HUES48 (cell line): ENCODE data around the gene ZBTB17.
"Not testable (repeated sequence)": the region's sequence is repeated elsewhere in the genome, so short reads cannot be mapped to it uniquely, and the experiment has no call there.

ENCODE experiments used
- H3K27ac ChIP-seq: one replicate; pipeline ENCODE4 v1.7.0; 2013; ENCODE audit warnings: low read depth, low read length, inconsistent platforms
- H3K27me3 ChIP-seq: 2 replicates; pipeline ENCODE4 v1.6.1; 2013; ENCODE audit warnings: mild to moderate bottlenecking, low read length; ENCODE audit not compliant: control insufficient read depth, insufficient read depth
- H3K36me3 ChIP-seq: 2 replicates; pipeline ENCODE4 v1.6.1; 2013; ENCODE audit warnings: low read length; ENCODE audit not compliant: control insufficient read depth, insufficient read depth
- H3K4me1 ChIP-seq: 2 replicates; pipeline ENCODE4 v1.6.1; 2013; ENCODE audit warnings: mild to moderate bottlenecking, low read length; ENCODE audit not compliant: control insufficient read depth, insufficient read depth
- H3K4me3 ChIP-seq: 2 replicates; pipeline ENCODE4 v1.5.1; 2013; ENCODE audit warnings: mild to moderate bottlenecking, low read depth, low read length
- H3K9ac ChIP-seq: 2 replicates; pipeline ENCODE4 v1.6.1; 2013; ENCODE audit warnings: mild to moderate bottlenecking, low read depth, low read length, moderate library complexity
- H3K9me3 ChIP-seq: 2 replicates; pipeline ENCODE4 v1.6.1; 2013; ENCODE audit warnings: low read length; ENCODE audit not compliant: control insufficient read depth, insufficient read depth

Gene ZBTB17

GRCh38 chr1:15931401-15931800 lies 44.5 kb downstream of the ZBTB17 start:
- H3K9ac ChIP-seq, result no peak overlapping the region
- H3K9me3 ChIP-seq, result no peaks in the 10 kb centered on the region
- H3K27ac ChIP-seq, result no peak overlapping the region
- H3K4me1 ChIP-seq, result no peaks in the 10 kb centered on the region
- no peak overlapping the region for H3K4me3 ChIP-seq
- H3K36me3 ChIP-seq, result peaks cover 95% of the 10 kb centered on the region
- no peaks in the 10 kb centered on the region for H3K27me3 ChIP-seq

- no peaks in the 10 kb centered on the region for H3K27me3 ChIP-seq
- H3K9me3 ChIP-seq, result no peaks in the 10 kb centered on the region
- no peak overlapping the region for H3K9ac ChIP-seq
- H3K36me3 ChIP-seq, result peaks cover 94% of the 10 kb centered on the region
- H3K4me3 ChIP-seq, result no peak overlapping the region
- no peak overlapping the region for H3K27ac ChIP-seq
- 0 out of 2 replicates have a peak, but pooled peaks cover 4% of the 10 kb centered on the region for H3K4me1 ChIP-seq
Measured at GRCh38 chr1:15928971-15929965, 46.6 kb downstream of the ZBTB17 start.

GRCh38 chr1:15926448-15926847 lies 49.5 kb downstream of the ZBTB17 start:
- H3K4me3 ChIP-seq, H3K27ac ChIP-seq, H3K27me3 ChIP-seq, H3K4me1 ChIP-seq, H3K9ac ChIP-seq, H3K9me3 ChIP-seq: not testable (repeated sequence)
- H3K36me3 ChIP-seq, result peaks cover 92% of the 10 kb centered on the region

- no peaks in the 10 kb centered on the region for H3K27me3 ChIP-seq
- H3K4me3 ChIP-seq, result no peak overlapping the region
- H3K4me1 ChIP-seq, result 0 out of 2 replicates have a peak, but pooled peaks cover 4% of the 10 kb centered on the region
- no peaks in the 10 kb centered on the region for H3K9me3 ChIP-seq
- peaks cover 85% of the 10 kb centered on the region for H3K36me3 ChIP-seq
- no peak overlapping the region for H3K9ac ChIP-seq
- H3K27ac ChIP-seq, result no peak overlapping the region
Measured at GRCh38 chr1:15923241-15923640, 52.7 kb downstream of the ZBTB17 start.

GRCh38 chr1:15918962-15919715 lies 56.8 kb downstream of the ZBTB17 start:
- H3K9me3 ChIP-seq, result no peaks in the 10 kb centered on the region
- H3K27ac ChIP-seq, result no peak overlapping the region
- no peaks in the 10 kb centered on the region for H3K27me3 ChIP-seq
- no peaks in the 10 kb centered on the region for H3K4me1 ChIP-seq
- no peak overlapping the region for H3K9ac ChIP-seq
- peaks cover 80% of the 10 kb centered on the region for H3K36me3 ChIP-seq
- no peak overlapping the region for H3K4me3 ChIP-seq

GRCh38 chr1:15916916-15917315 lies 59.0 kb downstream of the ZBTB17 start:
- H3K27ac ChIP-seq, result no peak overlapping the region
- peaks cover 73% of the 10 kb centered on the region for H3K36me3 ChIP-seq
- no peaks in the 10 kb centered on the region for H3K9me3 ChIP-seq
- H3K4me1 ChIP-seq, result no peaks in the 10 kb centered on the region
- no peak overlapping the region for H3K9ac ChIP-seq
- H3K4me3 ChIP-seq, result no peak overlapping the region
- no peaks in the 10 kb centered on the region for H3K27me3 ChIP-seq

- Histone ChIP-seq H3K36me3 (peaks cover 70% of the 10 kb centered on the region), H3K27me3 (no peaks in the 10 kb centered on the region), H3K9me3 (no peaks in the 10 kb centered on the region), H3K4me3 (no peak overlapping the region), H3K4me1 (no peaks in the 10 kb centered on the region), H3K9ac (no peak overlapping the region), H3K27ac (no peak overlapping the region)
Measured at GRCh38 chr1:15916417-15916816, 59.5 kb downstream of the ZBTB17 start.

- no peaks in the 10 kb centered on the region for H3K27me3 ChIP-seq
- H3K9ac ChIP-seq, result no peak overlapping the region
- H3K27ac ChIP-seq, result no peak overlapping the region
- H3K36me3 ChIP-seq, result peaks cover 70% of the 10 kb centered on the region
- H3K4me1 ChIP-seq, result no peaks in the 10 kb centered on the region
- H3K4me3 ChIP-seq, result no peak overlapping the region
- H3K9me3 ChIP-seq, result no peaks in the 10 kb centered on the region
Measured at GRCh38 chr1:15915991-15916390, 59.9 kb downstream of the ZBTB17 start.

- H3K27ac ChIP-seq, H3K4me3 ChIP-seq, H3K27me3 ChIP-seq, H3K4me1 ChIP-seq, H3K9ac ChIP-seq, H3K9me3 ChIP-seq: not testable (repeated sequence)
- peaks cover 68% of the 10 kb centered on the region for H3K36me3 ChIP-seq
Measured at GRCh38 chr1:15913607-15914006, 62.3 kb downstream of the ZBTB17 start.

GRCh38 chr1:15911927-15912326 lies 64.0 kb downstream of the ZBTB17 start:
- no peak overlapping the region for H3K9ac ChIP-seq
- H3K9me3 ChIP-seq, result no peaks in the 10 kb centered on the region
- H3K4me1 ChIP-seq, result no peaks in the 10 kb centered on the region
- H3K27ac ChIP-seq, result no peak overlapping the region
- no peaks in the 10 kb centered on the region for H3K27me3 ChIP-seq
- peaks cover 62% of the 10 kb centered on the region for H3K36me3 ChIP-seq
- no peak overlapping the region for H3K4me3 ChIP-seq

- no peak overlapping the region for H3K4me3 ChIP-seq
- no peaks in the 10 kb centered on the region for H3K4me1 ChIP-seq
- H3K27ac ChIP-seq, result no peak overlapping the region
- H3K9me3 ChIP-seq, result no peaks in the 10 kb centered on the region
- H3K9ac ChIP-seq, result no peak overlapping the region
- H3K36me3 ChIP-seq, result peaks cover 54% of the 10 kb centered on the region
- H3K27me3 ChIP-seq, result no peaks in the 10 kb centered on the region
Measured at GRCh38 chr1:15911141-15911540, 64.8 kb downstream of the ZBTB17 start.
